ENCODE data around the gene CENPF.

The CENPF gene

DNA sequence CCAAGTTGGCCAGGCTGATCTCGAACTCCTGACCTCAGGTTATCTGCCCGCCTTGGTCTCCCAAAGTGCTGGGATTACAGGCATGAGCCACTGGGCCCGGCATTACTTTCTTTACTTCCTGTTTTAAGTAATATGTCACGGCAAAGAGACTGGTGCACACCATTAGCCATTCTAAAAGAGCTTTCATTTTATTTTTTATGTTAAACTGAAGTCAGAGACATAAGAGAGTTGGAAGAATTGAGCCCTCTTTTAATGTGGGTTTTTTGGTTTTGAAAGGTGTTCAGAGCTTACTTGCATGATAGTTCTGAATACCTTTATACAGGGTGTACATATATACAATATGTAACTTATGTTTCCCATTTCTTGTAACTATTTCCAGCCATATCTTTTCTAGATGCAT lies 14.3 kb downstream of the CENPF start:
- TF ChIP-seq Cebpa-rat (IDR thresholded peaks at IDR 0.05), result no peak
- H3K36me3 ChIP-seq, result peaks cover 89% of the 10 kb centered on the region
- no peak overlapping the region for H3K4me2 ChIP-seq
- no peak overlapping the region for H3K27ac ChIP-seq
- H3K4me3 ChIP-seq, result no peak overlapping the region
- no peaks in the 10 kb centered on the region for H3K4me1 ChIP-seq
- peaks cover 21% of the 10 kb centered on the region; the same call in 1 of the 2 replicates for H4K20me1 ChIP-seq
- H3K9me3 ChIP-seq, result no peaks in the 10 kb centered on the region
- no peak overlapping the region for H3K9ac ChIP-seq
- H3K27me3 ChIP-seq, result no peaks in the 10 kb centered on the region

DNA sequence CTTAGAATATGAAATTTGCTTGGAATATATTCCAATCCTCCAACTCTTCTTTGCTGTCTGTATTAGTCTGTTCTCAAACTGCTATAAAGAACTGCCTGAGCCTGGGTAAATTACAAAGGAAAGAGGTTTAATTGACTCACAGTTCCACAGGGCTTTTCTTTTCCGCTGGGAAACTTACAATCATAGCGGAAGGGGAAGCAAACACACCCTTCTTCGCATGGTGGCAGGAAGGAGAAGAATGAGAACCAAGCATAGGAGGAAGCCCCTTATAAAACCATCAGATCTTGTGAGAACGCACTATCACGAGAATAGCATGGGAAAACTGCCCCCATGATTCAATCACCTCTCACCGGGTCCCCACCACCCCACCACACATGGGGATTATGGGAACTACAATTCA lies 14.8 kb downstream of the CENPF start:
- H3K4me2 ChIP-seq, result no peak overlapping the region
- no peak overlapping the region for H3K9ac ChIP-seq
- no peaks in the 10 kb centered on the region for H3K9me3 ChIP-seq
- no peaks in the 10 kb centered on the region for H3K27me3 ChIP-seq
- H3K36me3 ChIP-seq, result peaks cover 89% of the 10 kb centered on the region
- no peak overlapping the region for H3K27ac ChIP-seq
- no peaks in the 10 kb centered on the region for H3K4me1 ChIP-seq
- no peak for TF ChIP-seq Cebpa-rat (IDR thresholded peaks at IDR 0.05)
- H3K4me3 ChIP-seq, result no peak overlapping the region
- H4K20me1 ChIP-seq, result peaks cover 15% of the 10 kb centered on the region; the same call in 1 of the 2 replicates

DNA sequence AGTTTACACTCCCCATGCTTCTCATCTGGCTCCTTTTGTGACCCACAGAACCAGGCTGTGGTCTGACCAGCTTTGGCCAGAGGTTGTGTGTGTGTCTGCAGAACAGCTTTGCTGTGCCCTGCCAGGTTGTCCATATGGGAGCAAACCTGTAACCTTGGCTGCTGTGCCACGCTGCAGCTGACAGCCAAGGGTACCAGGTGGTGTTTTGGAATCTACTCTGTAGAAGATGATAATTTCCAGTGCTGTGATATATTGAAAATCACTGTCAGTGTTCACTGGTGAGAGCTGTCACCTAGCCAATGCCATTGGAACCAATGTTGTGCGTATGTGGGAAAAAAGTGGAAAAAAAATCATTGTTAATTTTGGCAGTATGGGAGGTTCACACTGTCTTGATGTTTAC lies 18.2 kb downstream of the CENPF start:
- Histone ChIP-seq H3K27me3 (no peaks in the 10 kb centered on the region), H3K4me2 (no peak overlapping the region), H3K9ac (no peak overlapping the region), H3K27ac (no peak overlapping the region), H3K36me3 (peaks cover 84% of the 10 kb centered on the region), H4K20me1 (0 out of 2 replicates have a peak, but pooled peaks cover 6% of the 10 kb centered on the region), H3K4me1 (no peaks in the 10 kb centered on the region), H3K4me3 (no peak overlapping the region), H3K9me3 (no peaks in the 10 kb centered on the region)
- no peak for TF ChIP-seq Cebpa-rat (IDR thresholded peaks at IDR 0.05)

DNA sequence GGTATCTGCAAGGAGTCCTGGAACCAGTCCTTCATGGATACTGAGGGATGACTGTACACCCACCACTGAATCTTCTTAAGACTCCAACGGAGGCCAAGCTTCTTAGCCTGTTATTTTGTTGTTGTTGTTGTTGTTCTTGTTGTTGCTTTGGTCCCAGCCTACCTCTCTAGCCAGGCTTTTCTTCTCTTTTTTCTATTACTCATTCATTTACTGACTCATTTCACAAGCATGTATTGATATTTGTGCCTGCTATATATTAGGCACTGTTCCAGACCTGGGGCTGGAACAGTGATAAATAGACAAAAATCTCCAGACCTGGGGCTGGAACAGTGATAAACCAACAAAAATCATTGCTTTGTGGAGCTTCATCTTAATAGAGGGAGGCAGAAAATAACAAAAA lies 20.4 kb downstream of the CENPF start:
- H3K27me3 ChIP-seq, result no peaks in the 10 kb centered on the region
- no peaks in the 10 kb centered on the region for H3K9me3 ChIP-seq
- H3K36me3 ChIP-seq, result peaks cover 86% of the 10 kb centered on the region
- no peak for TF ChIP-seq Cebpa-rat (IDR thresholded peaks at IDR 0.05)
- H3K4me3 ChIP-seq, result no peak overlapping the region
- H3K4me2 ChIP-seq, result no peak overlapping the region
- H3K9ac ChIP-seq, result no peak overlapping the region
- no peaks in the 10 kb centered on the region for H3K4me1 ChIP-seq
- H3K27ac ChIP-seq, result no peak overlapping the region
- 0 out of 2 replicates have a peak, but pooled peaks cover 6% of the 10 kb centered on the region for H4K20me1 ChIP-seq

DNA sequence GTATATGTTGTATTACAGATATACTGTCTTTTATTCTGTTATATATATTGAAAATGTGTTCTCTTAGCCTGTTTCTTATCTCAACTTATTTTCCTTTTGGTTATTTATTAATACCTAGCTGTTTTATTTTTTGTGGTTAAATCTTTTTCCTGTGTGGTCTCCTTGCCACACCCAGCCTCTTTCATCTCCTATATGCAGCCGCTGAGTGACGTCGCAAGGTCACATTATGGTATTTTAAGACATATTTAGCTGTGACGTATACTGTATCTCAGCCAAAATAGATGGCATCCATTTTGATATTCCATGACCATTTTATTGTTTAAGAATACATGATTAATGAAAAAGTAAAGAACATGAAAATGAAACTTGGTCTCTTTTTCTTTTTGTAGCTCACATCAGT lies 29.1 kb downstream of the CENPF start:
- no peak overlapping the region for H3K4me2 ChIP-seq

DNA sequence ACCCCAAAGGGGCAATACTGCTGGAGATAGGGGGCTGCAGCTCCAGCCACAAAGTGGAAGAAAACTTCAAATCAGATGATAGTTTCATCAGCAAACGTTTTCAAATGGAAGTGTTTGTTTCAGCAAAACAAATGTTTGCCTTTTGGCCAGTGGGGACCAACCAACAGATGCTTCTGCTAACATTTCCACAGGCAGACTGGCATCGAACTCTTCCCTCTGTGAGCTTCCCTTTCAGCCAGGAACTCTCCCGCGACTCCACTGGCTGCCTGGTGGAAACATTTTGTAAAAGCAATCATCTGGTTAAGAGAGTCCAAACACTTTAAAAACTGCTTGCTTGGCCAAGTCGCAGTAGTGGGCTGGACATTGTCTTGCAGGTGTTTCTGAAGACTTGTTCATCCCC lies 30.7 kb downstream of the CENPF start:
- peaks cover 99% of the 10 kb centered on the region for H3K36me3 ChIP-seq
- no peak overlapping the region for H3K27ac ChIP-seq
- H3K9ac ChIP-seq, result no peak overlapping the region
- peaks cover 15% of the 10 kb centered on the region; the same call in 1 of the 2 replicates for H4K20me1 ChIP-seq
- no peak overlapping the region for H3K4me2 ChIP-seq
- no peak overlapping the region for H3K4me3 ChIP-seq
- no peak for TF ChIP-seq Cebpa-rat (IDR thresholded peaks at IDR 0.05)
- H3K4me1 ChIP-seq, result peaks cover 6% of the 10 kb centered on the region; the same call in 1 of the 2 replicates
- H3K27me3 ChIP-seq, result no peaks in the 10 kb centered on the region
- no peaks in the 10 kb centered on the region for H3K9me3 ChIP-seq

More for the DNA sequence above, 29.1 kb downstream of the CENPF start:
- peaks cover 15% of the 10 kb centered on the region; the same call in 1 of the 2 replicates for H4K20me1 ChIP-seq
- H3K36me3 ChIP-seq, result peaks cover 97% of the 10 kb centered on the region
- no peaks in the 10 kb centered on the region for H3K9me3 ChIP-seq
- no peak for TF ChIP-seq Cebpa-rat (IDR thresholded peaks at IDR 0.05)
- H3K4me3 ChIP-seq, result no peak overlapping the region
- no peaks in the 10 kb centered on the region for H3K27me3 ChIP-seq
- no peak overlapping the region for H3K9ac ChIP-seq
- no peak overlapping the region for H3K27ac ChIP-seq
- H3K4me1 ChIP-seq, result peaks cover 6% of the 10 kb centered on the region; the same call in 1 of the 2 replicates

DNA sequence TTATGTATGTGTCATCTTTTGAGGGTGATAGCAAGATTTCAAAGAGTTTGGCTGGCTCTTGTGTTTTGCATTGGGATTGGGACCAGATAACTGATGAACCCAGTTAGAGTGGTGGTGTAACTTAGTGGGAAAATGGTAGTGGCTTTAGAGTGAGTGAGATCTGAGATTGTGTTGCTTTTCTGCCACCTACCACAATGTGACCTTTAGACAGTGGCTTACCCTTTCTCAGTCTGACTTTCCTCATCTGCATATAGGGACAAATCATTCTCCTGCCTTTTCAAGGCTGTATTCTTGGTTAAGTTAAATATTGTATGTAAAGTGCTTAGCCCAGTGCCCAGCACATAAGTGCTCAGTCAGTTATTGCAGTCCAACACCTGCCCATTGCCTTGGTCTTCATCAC lies 31.3 kb downstream of the CENPF start:
- no peak for TF ChIP-seq Cebpa-rat (IDR thresholded peaks at IDR 0.05)
- Histone ChIP-seq H4K20me1 (peaks cover 15% of the 10 kb centered on the region; the same call in 1 of the 2 replicates), H3K9ac (no peak overlapping the region), H3K27me3 (no peaks in the 10 kb centered on the region), H3K27ac (no peak overlapping the region), H3K36me3 (peaks cover 99% of the 10 kb centered on the region), H3K4me1 (peaks cover 6% of the 10 kb centered on the region; the same call in 1 of the 2 replicates), H3K4me3 (no peak overlapping the region), H3K4me2 (no peak overlapping the region), H3K9me3 (no peaks in the 10 kb centered on the region)

DNA sequence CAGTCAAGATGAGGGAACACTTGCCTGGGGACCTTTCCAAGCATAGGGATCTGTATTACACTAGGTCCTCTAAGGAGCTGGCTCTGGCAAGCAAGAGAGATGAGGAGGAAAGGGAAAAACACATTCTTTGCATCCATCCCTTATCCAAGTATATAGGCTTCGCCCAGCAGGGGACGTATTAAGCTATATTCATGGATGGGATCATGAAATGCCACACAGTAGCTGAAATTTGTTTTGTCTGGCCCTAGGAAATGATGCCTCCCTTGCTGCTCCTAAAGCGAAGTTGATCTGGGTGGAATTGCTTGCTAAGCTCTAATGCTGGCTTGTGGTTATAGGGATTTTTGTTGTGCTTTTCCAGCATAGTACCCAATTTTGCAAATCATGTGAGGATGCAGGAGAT lies 32.1 kb downstream of the CENPF start:
- Histone ChIP-seq H3K9me3 (no peaks in the 10 kb centered on the region), H3K4me1 (peaks cover 6% of the 10 kb centered on the region; the same call in 1 of the 2 replicates), H3K27me3 (no peaks in the 10 kb centered on the region), H3K4me3 (no peak overlapping the region), H3K4me2 (no peak overlapping the region), H3K36me3 (peaks cover 99% of the 10 kb centered on the region), H3K9ac (no peak overlapping the region), H3K27ac (no peak overlapping the region), H4K20me1 (peaks cover 14% of the 10 kb centered on the region; the same call in 1 of the 2 replicates)
- no peak for TF ChIP-seq Cebpa-rat (IDR thresholded peaks at IDR 0.05)

DNA sequence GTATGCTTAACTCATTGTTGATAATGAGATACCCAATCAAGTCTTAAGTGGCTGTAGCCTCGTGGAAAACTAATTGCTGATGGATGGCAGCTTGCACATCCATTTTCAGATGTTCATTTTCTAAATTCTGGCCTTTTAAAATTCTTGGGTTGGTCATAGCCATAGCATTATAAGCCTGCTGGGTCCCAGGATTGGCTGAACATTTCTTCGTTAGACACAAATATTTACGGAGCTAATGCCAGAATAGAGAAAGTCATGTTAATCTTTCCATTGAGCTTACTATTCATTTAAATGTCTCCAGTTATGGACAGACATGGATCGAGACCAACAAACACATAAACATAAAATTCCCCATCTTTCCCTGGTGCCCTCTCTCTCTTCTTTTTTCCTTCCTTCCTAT lies 32.5 kb downstream of the CENPF start:
- Histone ChIP-seq H3K4me3 (no peak overlapping the region), H3K27me3 (no peaks in the 10 kb centered on the region), H3K4me1 (peaks cover 6% of the 10 kb centered on the region; the same call in 1 of the 2 replicates), H3K9ac (no peak overlapping the region), H4K20me1 (peaks cover 10% of the 10 kb centered on the region; the same call in 1 of the 2 replicates), H3K4me2 (no peak overlapping the region), H3K9me3 (no peaks in the 10 kb centered on the region), H3K27ac (no peak overlapping the region), H3K36me3 (peaks cover 99% of the 10 kb centered on the region)
- TF ChIP-seq Cebpa-rat (IDR thresholded peaks at IDR 0.05), result no peak

DNA sequence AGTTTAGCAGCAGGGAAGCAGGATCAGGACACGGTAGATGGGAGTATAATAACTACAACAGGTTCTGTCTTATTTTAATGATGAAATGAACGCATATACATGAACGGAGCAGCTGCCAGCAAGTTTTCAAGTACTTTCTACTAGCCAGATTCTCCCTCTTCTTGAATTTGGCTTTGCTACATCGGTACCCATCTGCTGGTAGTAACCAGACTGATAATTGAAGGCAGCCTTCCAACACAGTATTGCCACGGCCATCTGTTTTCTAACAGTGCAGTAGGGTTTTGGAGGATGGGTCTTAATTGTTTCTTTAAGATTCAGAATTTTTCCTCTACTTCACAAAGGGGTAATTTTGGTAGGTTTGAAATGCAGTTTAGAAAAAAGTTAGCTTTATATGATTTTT lies 33.4 kb downstream of the CENPF start:
- peaks cover 4% of the 10 kb centered on the region; the same call in 1 of the 2 replicates for H3K4me1 ChIP-seq
- H3K36me3 ChIP-seq, result peaks cover 99% of the 10 kb centered on the region
- H3K27me3 ChIP-seq, result no peaks in the 10 kb centered on the region

DNA sequence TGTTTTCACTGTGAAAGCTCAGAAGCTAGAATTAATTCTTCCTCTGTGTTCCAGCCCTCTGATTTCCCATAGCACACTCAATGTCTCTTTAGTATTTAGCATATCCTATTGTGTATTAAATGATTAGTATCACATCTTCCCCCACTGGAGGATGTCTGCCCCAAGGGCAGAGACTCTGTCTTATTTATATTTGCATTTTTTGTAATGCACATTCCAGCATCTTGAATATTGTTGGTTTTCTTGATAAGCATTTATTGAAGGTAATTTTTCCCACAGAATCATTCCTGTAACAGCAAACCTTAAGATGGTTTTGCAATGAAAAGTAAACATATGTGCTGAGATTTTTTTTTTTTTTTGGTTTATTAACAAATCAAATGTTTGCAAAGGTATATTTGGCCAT lies 34.1 kb downstream of the CENPF start:
- Histone ChIP-seq H3K4me3 (no peak overlapping the region), H3K27me3 (no peaks in the 10 kb centered on the region), H3K4me1 (no peaks in the 10 kb centered on the region), H3K27ac (no peak overlapping the region), H3K9ac (no peak overlapping the region), H3K36me3 (peaks cover 99% of the 10 kb centered on the region), H3K4me2 (no peak overlapping the region), H3K9me3 (no peaks in the 10 kb centered on the region), H4K20me1 (peaks cover 8% of the 10 kb centered on the region; the same call in 1 of the 2 replicates)
- no peak for TF ChIP-seq Cebpa-rat (IDR thresholded peaks at IDR 0.05)

More for the DNA sequence above, 33.4 kb downstream of the CENPF start:
- Histone ChIP-seq H4K20me1 (peaks cover 8% of the 10 kb centered on the region; the same call in 1 of the 2 replicates), H3K9me3 (no peaks in the 10 kb centered on the region), H3K4me2 (no peak overlapping the region), H3K9ac (no peak overlapping the region), H3K27ac (no peak overlapping the region), H3K4me3 (no peak overlapping the region)
- TF ChIP-seq Cebpa-rat (IDR thresholded peaks at IDR 0.05), result no peak

Measured in BLaER1 (cell line).